LNCaP clone FGC (cell line): ENCODE data around the gene ACSM2B.
"Not testable (repeated sequence)": the region's sequence is repeated elsewhere in the genome, so short reads cannot be mapped to it uniquely, and the experiment has no call there.

ENCODE experiments used
- DNase-seq: peaks from one replicate; pipeline ENCODE4 v3.0.0-alpha.2; 2011; ENCODE audit warnings: low read depth
- H3K4me3 ChIP-seq: 2 replicates; pipeline ENCODE4 v1.5.1; 2011; ENCODE audit warnings: mild to moderate bottlenecking, low read depth, low read length, control low read depth
- TF ChIP-seq, protein P1 (sequence below): IDR thresholded peaks from 2 replicates; pipeline ENCODE4 v1.5.1; 2012; ENCODE audit warnings: mild to moderate bottlenecking; ENCODE audit not compliant: control insufficient read depth, insufficient read depth; ENCODE audit errors: extremely low read depth

ACSM2B gene

DNA sequence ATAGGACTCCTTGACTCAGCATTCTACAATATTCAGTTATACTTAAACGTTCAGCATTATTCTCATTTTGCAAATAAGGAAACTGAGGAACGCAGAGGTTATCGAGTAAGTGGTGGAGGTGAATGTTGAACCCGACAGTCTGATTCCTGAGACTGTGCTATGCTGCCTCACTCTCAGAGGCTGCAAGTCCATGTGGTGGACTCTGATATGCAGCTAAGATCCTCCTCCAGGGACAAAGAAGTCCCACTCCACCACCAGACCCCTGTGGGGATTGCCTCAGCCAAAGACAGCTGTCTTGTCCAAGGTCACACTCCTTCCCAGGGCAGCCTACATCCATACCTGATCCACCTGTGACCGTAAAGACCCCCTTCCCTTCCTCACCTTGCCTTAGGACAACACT lies 37.5 kb downstream of the ACSM2B start:
- no peak overlapping the region for H3K4me3 ChIP-seq
- DNase-seq = no peak
- TF ChIP-seq, protein P1, sequence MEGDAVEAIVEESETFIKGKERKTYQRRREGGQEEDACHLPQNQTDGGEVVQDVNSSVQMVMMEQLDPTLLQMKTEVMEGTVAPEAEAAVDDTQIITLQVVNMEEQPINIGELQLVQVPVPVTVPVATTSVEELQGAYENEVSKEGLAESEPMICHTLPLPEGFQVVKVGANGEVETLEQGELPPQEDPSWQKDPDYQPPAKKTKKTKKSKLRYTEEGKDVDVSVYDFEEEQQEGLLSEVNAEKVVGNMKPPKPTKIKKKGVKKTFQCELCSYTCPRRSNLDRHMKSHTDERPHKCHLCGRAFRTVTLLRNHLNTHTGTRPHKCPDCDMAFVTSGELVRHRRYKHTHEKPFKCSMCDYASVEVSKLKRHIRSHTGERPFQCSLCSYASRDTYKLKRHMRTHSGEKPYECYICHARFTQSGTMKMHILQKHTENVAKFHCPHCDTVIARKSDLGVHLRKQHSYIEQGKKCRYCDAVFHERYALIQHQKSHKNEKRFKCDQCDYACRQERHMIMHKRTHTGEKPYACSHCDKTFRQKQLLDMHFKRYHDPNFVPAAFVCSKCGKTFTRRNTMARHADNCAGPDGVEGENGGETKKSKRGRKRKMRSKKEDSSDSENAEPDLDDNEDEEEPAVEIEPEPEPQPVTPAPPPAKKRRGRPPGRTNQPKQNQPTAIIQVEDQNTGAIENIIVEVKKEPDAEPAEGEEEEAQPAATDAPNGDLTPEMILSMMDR = no peak

DNA sequence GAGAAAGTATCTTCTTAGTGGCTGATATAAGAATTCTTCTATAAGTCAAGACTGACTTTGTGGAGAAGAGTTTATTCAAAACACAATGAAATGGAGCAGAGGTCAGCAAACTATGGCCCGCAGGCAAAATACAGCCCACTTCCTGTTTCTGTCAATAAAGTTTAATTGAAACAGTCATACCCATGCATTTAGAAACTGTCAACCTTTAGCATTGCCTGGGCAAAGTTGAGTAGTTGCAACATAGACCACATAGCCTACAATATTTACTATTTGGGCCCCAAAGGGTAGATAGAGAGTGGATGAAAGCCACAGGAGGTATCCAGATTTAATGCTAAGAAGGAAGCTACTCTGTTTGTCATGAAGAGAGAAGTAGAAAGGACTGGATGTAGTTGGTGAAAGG lies 38.0 kb downstream of the ACSM2B start:
- no peak overlapping the region for H3K4me3 ChIP-seq
- TF ChIP-seq, protein P1 = no peak
- DNase-seq = no peak

DNA sequence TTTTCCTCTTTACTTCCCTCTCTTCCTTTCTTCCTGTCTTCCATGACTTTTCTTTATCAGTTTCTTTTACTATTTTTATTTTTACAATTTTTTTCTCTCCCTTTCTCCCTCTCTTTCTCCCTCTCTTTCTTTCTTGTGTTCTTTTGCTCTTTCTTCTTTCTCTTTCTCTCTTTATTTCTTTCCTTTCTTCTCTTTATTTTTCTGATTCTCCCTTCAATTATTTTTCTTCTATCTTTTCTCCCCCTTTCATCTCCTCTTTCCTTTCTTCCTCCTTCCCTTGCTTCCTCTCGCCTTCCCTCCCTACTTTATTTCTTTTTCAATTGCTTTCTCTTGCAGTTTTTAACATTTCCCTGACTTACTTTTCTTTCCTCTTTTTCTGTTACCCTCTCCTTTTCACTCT lies 39.5 kb downstream of the ACSM2B start:
- H3K4me3 ChIP-seq, DNase-seq: not testable (repeated sequence)

DNA sequence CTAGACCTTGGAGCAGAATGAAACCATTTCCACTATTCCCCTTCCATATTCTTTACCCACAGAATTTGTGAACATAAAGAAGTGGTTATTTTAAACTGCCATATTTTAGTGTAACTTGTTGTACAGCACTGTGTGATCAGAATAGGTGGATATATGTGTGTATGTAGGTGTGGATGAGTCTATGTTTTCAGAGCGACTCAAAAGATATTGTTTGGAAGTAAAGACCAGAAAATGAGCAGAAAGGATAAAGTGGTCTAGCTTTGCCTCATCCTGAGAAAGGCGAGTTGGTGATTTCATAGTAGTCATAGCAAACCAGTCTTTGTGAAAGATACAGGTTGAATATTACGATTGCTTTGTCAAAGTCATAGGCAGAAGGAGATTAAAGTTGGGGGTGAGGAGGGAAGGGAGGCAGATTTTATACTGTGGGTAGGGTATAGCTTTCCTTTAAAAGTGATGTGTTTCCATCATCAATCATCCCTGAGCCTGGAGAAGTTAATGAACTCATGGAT lies 43.8 kb downstream of the ACSM2B start:
- H3K4me3 ChIP-seq, DNase-seq: not testable (repeated sequence)

DNA sequence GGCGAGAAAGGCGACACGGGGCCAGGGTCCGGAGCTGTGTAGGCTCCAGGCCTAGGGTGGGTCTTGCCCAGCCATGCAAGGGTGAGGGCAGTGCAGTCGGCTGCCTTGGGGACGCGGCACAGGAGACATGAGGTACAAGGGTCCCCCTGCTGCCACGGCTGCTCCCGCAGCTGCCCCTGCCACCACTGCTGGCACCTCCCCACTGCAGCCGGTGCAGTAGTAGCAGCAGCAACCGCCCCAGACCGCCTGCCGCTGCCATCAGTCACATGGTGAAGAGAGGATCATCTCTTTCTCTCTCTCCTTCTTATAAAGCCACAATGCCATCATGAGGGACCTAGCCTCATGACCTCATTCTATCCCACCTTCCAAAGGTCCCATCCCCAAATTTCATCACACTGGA lies 44.4 kb downstream of the ACSM2B start:
- not testable (repeated sequence) for H3K4me3 ChIP-seq, DNase-seq

DNA sequence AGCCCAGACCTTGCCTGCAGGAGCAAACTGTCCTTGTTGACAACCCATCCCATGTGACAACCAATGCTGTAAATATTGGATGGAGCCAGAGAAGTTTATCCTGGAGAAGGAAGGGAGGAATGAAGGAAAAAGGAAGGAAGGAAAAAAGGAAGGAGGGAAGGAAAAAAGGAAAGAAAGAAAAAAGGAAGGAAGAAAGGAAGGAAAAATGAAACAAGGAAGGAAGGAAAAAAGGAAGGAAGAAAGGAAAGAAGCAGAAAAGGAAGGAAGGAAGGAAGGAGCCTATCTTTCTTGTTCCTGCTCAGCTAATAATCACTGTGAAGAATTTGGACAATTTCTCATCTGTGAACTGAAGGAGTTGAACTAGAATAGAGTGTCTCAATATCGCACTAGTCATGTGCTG lies 56.1 kb downstream of the ACSM2B start:
- TF ChIP-seq, protein P1 = no peak
- no peak for DNase-seq
- no peak overlapping the region for H3K4me3 ChIP-seq

DNA sequence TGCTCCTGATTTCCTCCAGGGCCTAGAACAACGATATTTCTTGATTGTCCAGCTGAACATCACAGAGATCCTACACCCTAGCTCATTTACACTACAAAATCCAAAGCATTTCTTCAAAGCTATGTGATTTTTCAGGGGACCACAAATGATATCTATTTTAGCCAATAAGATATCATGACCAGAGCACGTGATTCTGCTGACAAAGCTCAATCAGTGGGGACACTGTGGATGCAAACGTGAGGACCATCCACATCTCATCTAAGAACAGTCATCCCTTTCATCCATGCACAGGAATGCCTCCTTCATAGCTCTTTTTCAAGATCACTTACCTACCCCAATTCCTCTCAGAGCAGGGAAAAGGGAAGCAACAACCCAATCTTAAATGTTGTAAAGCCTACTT lies 56.9 kb downstream of the ACSM2B start:
- TF ChIP-seq, protein P1 = no peak
- no peak for DNase-seq
- no peak overlapping the region for H3K4me3 ChIP-seq

DNA sequence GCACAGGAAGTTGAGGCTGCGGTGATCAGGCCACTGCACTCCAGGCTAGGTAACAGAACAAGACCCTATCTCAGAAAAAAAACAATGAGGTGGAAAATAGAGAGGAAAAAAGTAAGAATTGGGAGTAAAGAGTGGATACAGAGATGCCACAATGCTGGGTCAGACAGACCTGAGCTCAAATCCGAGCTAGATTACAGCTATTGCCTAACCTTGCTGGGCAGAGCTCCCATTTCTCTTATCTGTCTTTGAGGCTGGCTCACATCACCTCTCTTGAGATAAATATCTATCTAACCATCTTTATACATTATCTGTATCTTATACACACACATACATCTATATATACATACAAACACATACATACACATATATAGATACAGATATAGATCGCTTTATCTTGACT lies 59.0 kb downstream of the ACSM2B start:
- peak; percentile 1 for DNase-seq
- TF ChIP-seq, protein P1 = no peak
- no peak overlapping the region for H3K4me3 ChIP-seq

DNA sequence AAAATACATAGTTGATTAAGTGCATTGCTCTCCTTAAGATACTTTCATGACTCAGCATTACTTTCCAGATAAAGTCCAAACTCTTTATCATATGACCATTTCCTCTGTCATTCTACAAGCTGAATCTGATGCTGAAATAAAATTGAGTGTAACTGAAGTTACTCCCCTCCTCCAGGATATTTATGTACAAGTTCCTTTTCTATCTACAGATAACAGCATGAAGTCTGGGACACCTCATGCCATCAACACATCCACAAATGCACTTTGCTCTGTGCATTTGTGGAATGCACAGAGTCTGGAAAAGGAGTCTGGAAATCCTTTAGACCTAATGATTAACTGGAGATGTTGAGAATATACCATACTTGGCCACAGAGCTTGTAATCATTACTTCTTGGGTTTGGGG lies 60.5 kb downstream of the ACSM2B start:
- no peak overlapping the region for H3K4me3 ChIP-seq
- DNase-seq = no peak
- TF ChIP-seq, protein P1 = no peak
